ENCODE data around the gene HECTD2. TPM values are rescaled to one million over a fixed set of nuclear protein-coding genes. Genes with fewer than 3 reads are reported as not detected.

Gene HECTD2
- total RNA-seq, 1 donor from 2014 or later = 2.9 TPM

DNA sequence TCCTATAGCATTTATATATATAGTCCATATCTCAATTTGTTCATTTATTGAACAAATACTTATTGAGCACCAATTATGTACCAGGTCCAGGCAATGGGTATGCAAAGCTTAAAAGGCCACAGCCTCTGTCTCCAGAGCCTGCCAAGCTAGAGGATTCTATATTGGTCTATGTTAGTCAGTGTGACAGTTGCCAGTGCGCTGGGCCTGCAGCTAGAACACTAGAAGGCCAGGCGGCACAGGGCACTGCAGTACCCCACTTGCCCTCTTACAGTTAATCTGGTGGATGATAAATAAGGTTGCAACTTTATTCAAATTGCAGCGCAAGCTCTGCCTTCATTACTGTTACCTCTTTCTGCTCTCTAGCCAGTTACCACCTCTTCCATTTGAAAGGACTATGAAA, 153.9 kb downstream of the HECTD2 start:
- intact Hi-C loops (cut with micrococcal nuclease) = no loop called here

Other genes with a start within 250 kb of the HECTD2 start
- 55.3 and 58.4 TPM in 2 replicates for gene PCGF5, start 189.7 kb upstream of the HECTD2 start, total RNA-seq
- gene PPP1R3C, start 222.7 kb downstream of the HECTD2 start, total RNA-seq = 0.07 TPM in 1 of 2 replicates, not detected in the other

Data from T-helper 1 cell treated with Interleukin-12 subunit alpha and Interleukin-12 subunit beta and Interleukin-4 antibody, amounts not matched to agents 30 ng/mL and 1 ng/mL, for 36 hours (primary cell).